HPDE6-E6E7 (cell line): Measurements from ENCODE around the gene CNOT11.
"Not testable (repeated sequence)": the region's sequence is repeated elsewhere in the genome, so short reads cannot be mapped to it uniquely, and the experiment has no call there.

Experiments
- DNase-seq: peaks from one replicate; pipeline ENCODE4 v3.0.0; 2011; ENCODE audit warnings: missing footprints; ENCODE audit errors: extremely low spot score

CNOT11 gene

GRCh38 chr2:101310090-101310833, 57.6 kb downstream of the CNOT11 start:
- no peak for DNase-seq

- DNase-seq, result no peak
These were observed 58.4 kb downstream of the CNOT11 start for GRCh38 chr2:101310834-101311695.

- DNase-seq, result no peak
These were observed 59.0 kb downstream of the CNOT11 start for GRCh38 chr2:101311696-101312017.

DNA sequence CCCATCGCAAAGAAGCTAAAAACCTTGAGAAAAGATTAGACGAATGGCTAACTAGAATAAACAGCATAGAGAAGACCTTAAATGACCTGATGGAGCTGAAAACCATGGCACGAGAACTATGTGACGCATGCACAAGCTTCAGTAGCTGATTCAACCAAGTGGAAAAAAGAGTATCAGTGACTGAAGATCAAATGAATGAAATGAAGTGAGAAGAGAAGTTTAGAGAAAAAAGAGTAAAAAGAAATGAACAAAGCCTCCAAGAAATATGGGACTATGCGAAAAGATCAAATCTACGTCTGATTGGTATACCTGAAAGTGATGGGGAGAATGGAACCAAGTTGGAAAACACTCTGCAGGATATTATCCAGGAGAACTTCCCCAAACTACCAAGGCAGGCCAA, 63.9 kb downstream of the CNOT11 start:
- DNase-seq, result not testable (repeated sequence)
